Bone marrow (tissue), 2 donors: ENCODE results near the gene GRIA4.
"Not testable (repeated sequence)": the region's sequence is repeated elsewhere in the genome, so short reads cannot be mapped to it uniquely, and the experiment has no call there.

ENCODE experiments used
- DNase-seq, 2 donors: peaks; one replicate each; lab custom pipeline; 2025; lab: John Stamatoyannopoulos, UW

The GRIA4 gene

GRCh38 chr11:105860105-105860504 is 250.2 kb downstream of the GRIA4 start:
- DNase-seq: no peak

- DNase-seq: no peak
These were observed 251.4 kb downstream of the GRIA4 start for GRCh38 chr11:105861225-105861624.

GRCh38 chr11:105862736-105863367 is 253.0 kb downstream of the GRIA4 start:
- DNase-seq: peak in 1 of 2 donors; percentile 10

- no peak for DNase-seq
These were observed 253.7 kb downstream of the GRIA4 start for GRCh38 chr11:105863523-105863922.

GRCh38 chr11:105867742-105868141 is 257.9 kb downstream of the GRIA4 start:
- no peak for DNase-seq

GRCh38 chr11:105868762-105869285 is 259.0 kb downstream of the GRIA4 start:
- DNase-seq: no peak

GRCh38 chr11:105870516-105871113 is 260.7 kb downstream of the GRIA4 start:
- DNase-seq: no peak

- no peak for DNase-seq
These were observed 268.6 kb downstream of the GRIA4 start for GRCh38 chr11:105878510-105878909.

- not testable (repeated sequence) for DNase-seq
These were observed 269.1 kb downstream of the GRIA4 start for GRCh38 chr11:105878927-105879326.

- no peak for DNase-seq
These were observed 271.2 kb downstream of the GRIA4 start for GRCh38 chr11:105881027-105881426.

- no peak for DNase-seq
These were observed 274.6 kb downstream of the GRIA4 start for GRCh38 chr11:105884436-105884835.

GRCh38 chr11:105891685-105892084 is 281.8 kb downstream of the GRIA4 start:
- DNase-seq: no peak

- no peak for DNase-seq
These were observed 287.3 kb downstream of the GRIA4 start for GRCh38 chr11:105897161-105897560.

GRCh38 chr11:105899772-105900171 is 289.9 kb downstream of the GRIA4 start:
- no peak for DNase-seq

GRCh38 chr11:105900515-105901035 is 290.7 kb downstream of the GRIA4 start:
- DNase-seq: no peak

- DNase-seq: no peak
These were observed 293.2 kb downstream of the GRIA4 start for GRCh38 chr11:105903113-105903512.

- no peak for DNase-seq
These were observed 296.6 kb downstream of the GRIA4 start for GRCh38 chr11:105906517-105906916.

GRCh38 chr11:105907319-105907718 is 297.4 kb downstream of the GRIA4 start:
- DNase-seq: no peak

GRCh38 chr11:105910095-105910715 is 300.3 kb downstream of the GRIA4 start:
- no peak for DNase-seq

- no peak for DNase-seq
These were observed 301.6 kb downstream of the GRIA4 start for GRCh38 chr11:105911454-105911853.

- no peak for DNase-seq
These were observed 302.8 kb downstream of the GRIA4 start for GRCh38 chr11:105912666-105913065.

- DNase-seq: no peak
These were observed 305.1 kb downstream of the GRIA4 start for GRCh38 chr11:105915021-105915420.

- no peak for DNase-seq
These were observed 308.2 kb downstream of the GRIA4 start for GRCh38 chr11:105918039-105918438.
